Kidney capillary endothelial cell (primary cell): ENCODE results near the gene PPP3CA.
"Not testable (repeated sequence)": the region's sequence is repeated elsewhere in the genome, so short reads cannot be mapped to it uniquely, and the experiment has no call there.

Source experiments
- DNase-seq: peaks from one replicate; pipeline ENCODE4 v3.0.0-alpha.2; 2018; ENCODE audit warnings: low spot score

PPP3CA gene

GRCh38 chr4:101211146-101211553 is 136.2 kb downstream of the PPP3CA start:
- DNase-seq: no peak

- no peak for DNase-seq
Measured at GRCh38 chr4:101210331-101210730, 137.0 kb downstream of the PPP3CA start.

GRCh38 chr4:101208171-101208570 is 139.2 kb downstream of the PPP3CA start:
- DNase-seq: no peak

- DNase-seq: no peak
Measured at GRCh38 chr4:101205916-101206315, 141.4 kb downstream of the PPP3CA start.

- DNase-seq: no peak
Measured at GRCh38 chr4:101201421-101201820, 145.9 kb downstream of the PPP3CA start.

GRCh38 chr4:101200561-101200960 is 146.8 kb downstream of the PPP3CA start:
- DNase-seq: peak; percentile 87

- DNase-seq: no peak
Measured at GRCh38 chr4:101199507-101200285, 147.6 kb downstream of the PPP3CA start.

GRCh38 chr4:101198682-101199339 is 148.5 kb downstream of the PPP3CA start:
- DNase-seq: no peak

- no peak for DNase-seq
Measured at GRCh38 chr4:101197350-101197749, 150.0 kb downstream of the PPP3CA start.

- DNase-seq: no peak
Measured at GRCh38 chr4:101192244-101192643, 155.1 kb downstream of the PPP3CA start.

GRCh38 chr4:101191302-101192098 is 155.8 kb downstream of the PPP3CA start:
- DNase-seq: no peak

GRCh38 chr4:101190751-101191150 is 156.6 kb downstream of the PPP3CA start:
- DNase-seq: no peak

GRCh38 chr4:101188906-101189305 is 158.4 kb downstream of the PPP3CA start:
- DNase-seq: no peak

- no peak for DNase-seq
Measured at GRCh38 chr4:101187841-101188240, 159.5 kb downstream of the PPP3CA start.

GRCh38 chr4:101186567-101187184 is 160.7 kb downstream of the PPP3CA start:
- no peak for DNase-seq

GRCh38 chr4:101184668-101185067 is 162.7 kb downstream of the PPP3CA start:
- DNase-seq: no peak

GRCh38 chr4:101183666-101184373 is 163.5 kb downstream of the PPP3CA start:
- DNase-seq: no peak

- no peak for DNase-seq
Measured at GRCh38 chr4:101183221-101183620, 164.1 kb downstream of the PPP3CA start.

GRCh38 chr4:101182688-101183087 is 164.6 kb downstream of the PPP3CA start:
- DNase-seq: not testable (repeated sequence)

- no peak for DNase-seq
Measured at GRCh38 chr4:101178731-101179130, 168.6 kb downstream of the PPP3CA start.

- peak; percentile 58 for DNase-seq
Measured at GRCh38 chr4:101177154-101177553, 170.2 kb downstream of the PPP3CA start.
